Adrenal gland (tissue), 12 donors: ENCODE results near the gene PRKRIP1. TPM values are rescaled to one million over a fixed set of nuclear protein-coding genes. Genes with fewer than 3 reads are reported as not detected.

Experiments
- DNase-seq, 7 donors: peaks; one replicate each; pipeline ENCODE4 v3.0.0-alpha.2; 2019 to 2020
- H3K27ac ChIP-seq, 5 donors: fragments of 200-600 bp; sonication (generic) in 4 of 5; 1 replicate in 3 of 5; 2 replicates in 2 of 5; pipeline versions ENCODE4 v1.5.1 to v1.8.0; 2016 to 2020; ENCODE audit warnings: mild to moderate bottlenecking in 1 of 5
- H3K27me3 ChIP-seq: fragments of 200-600 bp; 2 replicates; pipeline ENCODE4 v1.8.0; 2021
- H3K36me3 ChIP-seq, 2 donors: fragments of 200-600 bp; replicated peaks in 1 of 2; 1 replicate in 1 of 2; 2 replicates in 1 of 2; pipeline versions ENCODE4 v1.5.1 to v1.8.0; 2018 to 2022
- H3K4me1 ChIP-seq, 2 donors: fragments of 200-600 bp; replicated peaks in 1 of 2; 1 replicate in 1 of 2; 2 replicates in 1 of 2; pipeline versions ENCODE4 v1.5.1 to v1.8.0; 2018 to 2021
- H3K4me3 ChIP-seq, 4 donors: fragments of 200-600 bp; sonication (generic) in 3 of 4; one replicate each; pipeline ENCODE4 v1.5.1; 2016 to 2018
- H3K9me3 ChIP-seq, 3 donors: fragments of 200-600 bp; sonication (generic) in 1 of 3; replicated peaks in 1 of 3; 1 replicate in 2 of 3; 2 replicates in 1 of 3; pipeline versions ENCODE4 v1.5.1 to v1.8.0; 2016 to 2021
- CTCF ChIP-seq, 6 experiments: fragments of 450-650 bp in 4 of 6; fragments of 200-600 bp in 2 of 6; sonication (generic) in 1 of 6; IDR thresholded peaks; 1 replicate in 5 of 6; 2 replicates in 1 of 6; pipeline versions ENCODE4 v1.5.1 to v1.8.0; 2016 to 2021; ENCODE audit warnings: antibody characterized with exemption in 6 of 6, mild to moderate bottlenecking in 2 of 6, moderate library complexity in 1 of 6
- POLR2A ChIP-seq, 2 donors: fragments of 450-650 bp; IDR thresholded peaks; one replicate each; pipeline ENCODE4 v1.6.1; 2017; ENCODE audit warnings: antibody characterized with exemption in 2 of 2, mild to moderate bottlenecking in 2 of 2, moderate library complexity in 1 of 2
- WGBS, 4 donors: extraction: QIAGEN DNeasy Blood & Tissue Kit in 2 of 4; methylation state at CpG; one replicate each; pipeline versions ENCODE4 v1.1.5 to v1.1.7; 2013 to 2017; 5-methylcytosine and 5-hydroxymethylcytosine counted together
- intact Hi-C, 2 donors: fragments of 100-400 bp; cut with DNase I; formaldehyde crosslinking; loops; one replicate each; pipeline versions ENCODE4 v1.14.1 to v1.15.0; 2022 to 2023
- polyA plus RNA-seq, 3 donors: library from polyadenylated mRNA; stranded (reverse); fragments of 200-250 nt in 2 of 3; fragments of 350-450 nt in 1 of 3; fragmentation: Illumina TruSeq in 1 of 3; extraction: RNeasy Lipid Tissue Mini Kit (QIAGEN cat#74804) in 1 of 3; gene quantifications; one replicate each; pipeline ENCODE4 v1.2.3, GENCODE V29; 2013 to 2014
- total RNA-seq, 9 donors: library from RNA; depleted of rRNA in 4 of 9; stranded (reverse); fragments of >200 nt in 4 of 9; fragments of 120-200 nt in 1 of 9; fragmentation: NEBNext Ultra II Directional in 1 of 9; extraction: Animal tissue kit (Norgen Biotek cat#: 25700) in 1 of 9; gene quantifications; one replicate each; pipeline versions ENCODE4 v1.1.0 to v1.2.4, GENCODE V29; 2013 to 2023
- donor health status: healthy with polysubstance abuse.
- donor health status: Bipolar disorder and iron deficiency.
- donor health status: DM: yes; HTN: yes; CAD: no.
- donor health status: DM: no; HTN: no; CAD: no.
- donor health status: DM: no; HTN: no; CAD: no.
- donor health status: DM: yes; HTN: yes; CAD: no.

Gene PRKRIP1
- total and polyA plus RNA-seq, 12 donors = 19.4 to 114 (median 31.1) TPM

- 91 to 96% (median 96%) methylated on average over 7 to 15 of the region's 15 CpGs for WGBS, 4 donors
- intact Hi-C loops = no loop called here
- Histone ChIP-seq H3K27ac (no peak overlapping the region), H3K27me3 (no peaks in the 10 kb centered on the region), H3K4me1 (peaks cover 0 to 3% of the 10 kb centered on the region in 2 donors), H3K4me3 (no peak overlapping the region), H3K9me3 (no peaks in the 10 kb centered on the region), H3K36me3 (peaks cover 0 to 15% of the 10 kb centered on the region in 2 donors)
- TF ChIP-seq CTCF (IDR thresholded peaks at IDR 0.05) = no peak
- no peak for TF ChIP-seq POLR2A (IDR thresholded peaks at IDR 0.05)
- no peak for DNase-seq
Observed at GRCh38 chr7:102449136-102449535, 53.0 kb downstream of the PRKRIP1 start.

- Histone ChIP-seq H3K27me3 (no peaks in the 10 kb centered on the region), H3K9me3 (no peaks in the 10 kb centered on the region), H3K27ac (no peak overlapping the region), H3K4me1 (peaks cover 0 to 3% of the 10 kb centered on the region in 2 donors), H3K4me3 (no peak overlapping the region), H3K36me3 (peaks cover 0 to 15% of the 10 kb centered on the region in 2 donors)
- 66 to 78% (median 73%) methylated on average over 6 of the region's 6 CpGs for WGBS, 4 donors
- intact Hi-C loops = loop anchor here (10.0 kb wide), 2 partner anchors 155 to 165 kb away; partner anchors contain the start of gene SH2B2 (in 1 of the 2)
- TF ChIP-seq CTCF (IDR thresholded peaks at IDR 0.05) = peak in 3 of 6 experiments; percentile 7 to 23 (median 15)
- TF ChIP-seq POLR2A (IDR thresholded peaks at IDR 0.05) = no peak
- DNase-seq = no peak
Observed at GRCh38 chr7:102450242-102450641, 54.1 kb downstream of the PRKRIP1 start.

GRCh38 chr7:102451371-102452054 lies 55.4 kb downstream of the PRKRIP1 start:
- TF ChIP-seq POLR2A (IDR thresholded peaks at IDR 0.05) (no peak), CTCF (IDR thresholded peaks at IDR 0.05) (no peak)
- H3K27ac ChIP-seq = no peak overlapping the region
- WGBS, 4 donors = 43 to 77% (median 51%) methylated on average over 15 to 23 of the region's 23 CpGs
- no peaks in the 10 kb centered on the region for H3K9me3 ChIP-seq
- peaks cover 0 to 3% of the 10 kb centered on the region in 2 donors for H3K4me1 ChIP-seq
- intact Hi-C loops = loop anchor here (10.0 kb wide), 2 partner anchors 157 to 167 kb away; partner anchors contain the start of gene SH2B2 (in 1 of the 2)
- no peak overlapping the region for H3K4me3 ChIP-seq
- peaks cover 0 to 21% of the 10 kb centered on the region in 2 donors for H3K36me3 ChIP-seq
- no peaks in the 10 kb centered on the region for H3K27me3 ChIP-seq
- DNase-seq = no peak

- Histone ChIP-seq H3K27ac (no peak overlapping the region), H3K4me1 (peaks cover 0 to 3% of the 10 kb centered on the region in 2 donors), H3K36me3 (peaks cover 0 to 21% of the 10 kb centered on the region in 2 donors), H3K27me3 (no peaks in the 10 kb centered on the region), H3K4me3 (no peak overlapping the region), H3K9me3 (no peaks in the 10 kb centered on the region)
- WGBS, 4 donors = 78 to 94% (median 90%) methylated on average over 4 to 6 of the region's 6 CpGs
- intact Hi-C loops = loop anchor here (10.0 kb wide), 2 partner anchors 158 to 168 kb away; partner anchors contain the start of gene SH2B2 (in 1 of the 2)
- no peak for DNase-seq
- TF ChIP-seq CTCF (IDR thresholded peaks at IDR 0.05) (no peak), POLR2A (IDR thresholded peaks at IDR 0.05) (no peak)
Observed at GRCh38 chr7:102452451-102452850, 56.3 kb downstream of the PRKRIP1 start.
